ENCODE data around the gene PPP1R15A.
"Not testable (repeated sequence)": the region's sequence is repeated elsewhere in the genome, so short reads cannot be mapped to it uniquely, and the experiment has no call there.

Gene PPP1R15A

GRCh38 chr19:48878196-48879024, 6.2 kb downstream of the PPP1R15A start:
- POLR2A ChIA-PET (ENCODE audit: low non-redundant PET), result interaction anchor here (0.6 to 0.7 kb wide), 2 partner anchors 10 to 86 kb away, joined by 3 to 4 read pairs; partner anchors contain the start of gene PLEKHA4
- peak overlapping the region; percentile 98 for H3K27ac ChIP-seq
- DNase-seq (ENCODE audit: low spot score), result no peak
- CTCF ChIA-PET, result interaction anchor here (0.6 to 0.7 kb wide), 3 partner anchors 68 to 219 kb away, joined by 3 read pairs; no protein-coding TSS in a partner anchor
- no peak for TF ChIP-seq CTCF (conservative IDR thresholded peaks at IDR 0.05; ENCODE audit: low read depth)

- no peak for TF ChIP-seq CTCF (conservative IDR thresholded peaks at IDR 0.05; ENCODE audit: low read depth)
- POLR2A ChIA-PET (ENCODE audit: low non-redundant PET), result interaction anchor here (0.6 to 0.7 kb wide), 2 partner anchors 11 to 85 kb away, joined by 3 to 4 read pairs; partner anchors contain the start of gene PLEKHA4
- peak overlapping the region; percentile 6; the same call in 1 of the 2 replicates for H3K27ac ChIP-seq
- CTCF ChIA-PET, result interaction anchor here (0.7 kb wide), 1 partner anchor 208 kb away, joined by 3 read pairs; no protein-coding TSS in a partner anchor
- DNase-seq (ENCODE audit: low spot score), result no peak
Observed at GRCh38 chr19:48879025-48879637, 6.9 kb downstream of the PPP1R15A start.

GRCh38 chr19:48879696-48880095, 7.5 kb downstream of the PPP1R15A start:
- POLR2A ChIA-PET (ENCODE audit: low non-redundant PET); DNase-seq (ENCODE audit: low spot score): not testable (repeated sequence)
- CTCF ChIA-PET, result interaction anchor here (0.7 kb wide), 1 partner anchor 208 kb away, joined by 3 read pairs; no protein-coding TSS in a partner anchor
- peak overlapping the region; percentile 6; the same call in 1 of the 2 replicates for H3K27ac ChIP-seq

- DNase-seq (ENCODE audit: low spot score), result no peak
- ChIA-PET CTCF (no interaction called here), POLR2A (ENCODE audit: low non-redundant PET) (interaction anchor here (0.7 kb wide), 1 partner anchor 105 kb away, joined by 6 read pairs; no protein-coding TSS in a partner anchor)
- no peak for TF ChIP-seq CTCF (conservative IDR thresholded peaks at IDR 0.05; ENCODE audit: low read depth)
- no peak overlapping the region for H3K27ac ChIP-seq
Observed at GRCh38 chr19:48881741-48882657, 9.8 kb downstream of the PPP1R15A start.

GRCh38 chr19:48883726-48884125, 11.5 kb downstream of the PPP1R15A start:
- POLR2A ChIA-PET (ENCODE audit: low non-redundant PET), result no interaction called here
- no peak overlapping the region for H3K27ac ChIP-seq
- CTCF ChIA-PET, result no interaction called here
- no peak for TF ChIP-seq CTCF (conservative IDR thresholded peaks at IDR 0.05; ENCODE audit: low read depth)
- DNase-seq (ENCODE audit: low spot score), result no peak

GRCh38 chr19:48887861-48888612, 15.8 kb downstream of the PPP1R15A start:
- no peak overlapping the region for H3K27ac ChIP-seq
- POLR2A ChIA-PET (ENCODE audit: low non-redundant PET), result no interaction called here
- CTCF ChIA-PET, result no interaction called here
- no peak for DNase-seq (ENCODE audit: low spot score)
- TF ChIP-seq CTCF (conservative IDR thresholded peaks at IDR 0.05; ENCODE audit: low read depth), result no peak

GRCh38 chr19:48889496-48889895, 17.3 kb downstream of the PPP1R15A start:
- DNase-seq (ENCODE audit: low spot score); CTCF ChIA-PET; POLR2A ChIA-PET (ENCODE audit: low non-redundant PET); H3K27ac ChIP-seq: not testable (repeated sequence)

Data from RWPE1 (cell line).